ENCODE data around the gene CDKAL1.

- no peak for TF ChIP-seq POLR2A (IDR thresholded peaks at IDR 0.05; ENCODE audit: low read depth)
- no peak for TF ChIP-seq POLR2AphosphoS5 (IDR thresholded peaks at IDR 0.05)
- no peak for TF ChIP-seq CTCF (IDR thresholded peaks at IDR 0.05)
- TF ChIP-seq EP300 (IDR thresholded peaks at IDR 0.05): no peak
Observed at GRCh38 chr6:20838113-20838512, 303.9 kb downstream of the CDKAL1 start.

All from esophagus muscularis mucosa (tissue), 4 donors.